Endothelial cell (in vitro differentiated cells): ENCODE data around the gene TRPM2. TPM values are rescaled to one million over a fixed set of nuclear protein-coding genes. Genes with fewer than 3 reads are reported as not detected.

Experiments
- DNase-seq: peaks from one replicate; pipeline ENCODE4 v3.0.0; 2021; ENCODE audit warnings: low spot score
- H3K27ac Mint-ChIP-seq: one replicate; pipeline ENCODE4 v1.8.0; 2021; ENCODE audit warnings: mixed read lengths, inconsistent platforms; ENCODE audit not compliant: unreplicated experiment
- H3K27me3 Mint-ChIP-seq: one replicate; pipeline ENCODE4 v1.8.0; 2021; ENCODE audit warnings: mild to moderate bottlenecking, moderate library complexity, mixed read lengths, inconsistent platforms; ENCODE audit not compliant: unreplicated experiment
- H3K36me3 Mint-ChIP-seq: one replicate; pipeline ENCODE4 v1.8.0; 2021; ENCODE audit warnings: mild to moderate bottlenecking, low read depth, mixed read lengths, inconsistent platforms; ENCODE audit not compliant: unreplicated experiment
- H3K4me1 Mint-ChIP-seq: one replicate; pipeline ENCODE4 v1.8.0; 2021; ENCODE audit warnings: mild to moderate bottlenecking, mixed read lengths, inconsistent platforms; ENCODE audit not compliant: unreplicated experiment
- H3K4me3 Mint-ChIP-seq: one replicate; pipeline ENCODE4 v1.8.0; 2021; ENCODE audit warnings: mild to moderate bottlenecking, mixed read lengths, inconsistent platforms; ENCODE audit not compliant: unreplicated experiment
- H3K9me3 Mint-ChIP-seq: one replicate; pipeline ENCODE4 v1.8.0; 2021; ENCODE audit warnings: mixed read lengths, inconsistent platforms; ENCODE audit not compliant: unreplicated experiment
- CTCF ChIP-seq: fragments of 200-600 bp; sonication (generic); IDR thresholded peaks from one replicate; pipeline ENCODE4 v1.5.0; 2021; ENCODE audit warnings: antibody characterized with exemption; ENCODE audit not compliant: unreplicated experiment
- total RNA-seq: library from RNA; stranded (reverse); fragmentation: NEBNext Ultra II Directional; extraction: Animal tissue kit (Norgen Biotek cat#: 25700); gene quantifications from one replicate; pipeline ENCODE4 v1.2.1, GENCODE V29; 2021; ENCODE audit not compliant: unreplicated experiment

TRPM2 gene
- total RNA-seq, 1 donor from 2014 or later = 0.15 TPM

GRCh38 chr21:44374601-44375280, 21.3 kb downstream of the TRPM2 start:
- peaks cover 8% of the 10 kb centered on the region for H3K9me3 Mint-ChIP-seq
- DNase-seq = no peak
- H3K4me1 Mint-ChIP-seq = peaks cover 5% of the 10 kb centered on the region
- peaks cover 25% of the 10 kb centered on the region for H3K27me3 Mint-ChIP-seq
- peaks cover 11% of the 10 kb centered on the region for H3K36me3 Mint-ChIP-seq
- peak overlapping the region; percentile 32 for H3K27ac Mint-ChIP-seq
- H3K4me3 Mint-ChIP-seq = no peak overlapping the region
- no peak for TF ChIP-seq CTCF

GRCh38 chr21:44375281-44375651, 21.8 kb downstream of the TRPM2 start:
- H3K9me3 Mint-ChIP-seq = peaks cover 8% of the 10 kb centered on the region
- H3K4me3 Mint-ChIP-seq = no peak overlapping the region
- peaks cover 28% of the 10 kb centered on the region for H3K27me3 Mint-ChIP-seq
- no peak for DNase-seq
- peaks cover 11% of the 10 kb centered on the region for H3K36me3 Mint-ChIP-seq
- no peak for TF ChIP-seq CTCF
- peak overlapping the region; percentile 32 for H3K27ac Mint-ChIP-seq
- peaks cover 5% of the 10 kb centered on the region for H3K4me1 Mint-ChIP-seq

GRCh38 chr21:44375761-44376241, 22.4 kb downstream of the TRPM2 start:
- H3K27ac Mint-ChIP-seq = no peak overlapping the region
- no peak for TF ChIP-seq CTCF
- peaks cover 8% of the 10 kb centered on the region for H3K9me3 Mint-ChIP-seq
- H3K27me3 Mint-ChIP-seq = peaks cover 28% of the 10 kb centered on the region
- peaks cover 5% of the 10 kb centered on the region for H3K4me1 Mint-ChIP-seq
- no peak for DNase-seq
- H3K36me3 Mint-ChIP-seq = peaks cover 11% of the 10 kb centered on the region
- no peak overlapping the region for H3K4me3 Mint-ChIP-seq

GRCh38 chr21:44376606-44377005, 23.2 kb downstream of the TRPM2 start:
- peaks cover 5% of the 10 kb centered on the region for H3K4me1 Mint-ChIP-seq
- no peak overlapping the region for H3K27ac Mint-ChIP-seq
- peaks cover 26% of the 10 kb centered on the region for H3K27me3 Mint-ChIP-seq
- TF ChIP-seq CTCF = no peak
- no peak for DNase-seq
- peaks cover 8% of the 10 kb centered on the region for H3K9me3 Mint-ChIP-seq
- peaks cover 11% of the 10 kb centered on the region for H3K36me3 Mint-ChIP-seq
- no peak overlapping the region for H3K4me3 Mint-ChIP-seq

GRCh38 chr21:44377201-44377921, 23.9 kb downstream of the TRPM2 start:
- no peak for TF ChIP-seq CTCF
- Mint-ChIP-seq H3K36me3 (peaks cover 11% of the 10 kb centered on the region), H3K4me1 (peaks cover 5% of the 10 kb centered on the region), H3K9me3 (peaks cover 13% of the 10 kb centered on the region), H3K27ac (peak overlapping the region; percentile 53), H3K4me3 (no peak overlapping the region), H3K27me3 (peaks cover 26% of the 10 kb centered on the region)
- no peak for DNase-seq
